ENCODE measurements around the gene TRABD2B. TPM values are rescaled to one million over a fixed set of nuclear protein-coding genes. Genes with fewer than 3 reads are reported as not detected.

TRABD2B gene
- total and polyA plus RNA-seq, 2 of the 13 experiments (the other 11 are each of a cell fraction or from before 2014, with no cell fraction given), result 0.04 TPM; not detected in 1

GRCh38 chr1:47867438-47868347, 129.5 kb downstream of the TRABD2B start (continued):
- TF ChIP-seq ZNF746 (CRISPR knock-in tag; IDR thresholded peaks at IDR 0.05), result no peak
- TF ChIP-seq JUN (CRISPR knock-in tag; IDR thresholded peaks at IDR 0.05), result no peak
- no peak for TF ChIP-seq PRDM15 (CRISPR knock-in tag; IDR thresholded peaks at IDR 0.05)
- no peak for TF ChIP-seq CC2D1A (CRISPR knock-in tag; IDR thresholded peaks at IDR 0.05)
- peak; percentile 96 for TF ChIP-seq KAT2B (IDR thresholded peaks at IDR 0.05; ENCODE audit: borderline replicate concordance, low read depth, low read length)
- TF ChIP-seq KDM5B (CRISPR knock-in tag; IDR thresholded peaks at IDR 0.05; ENCODE audit: borderline replicate concordance), result no peak
- TF ChIP-seq NCOA1 (CRISPR knock-in tag; IDR thresholded peaks at IDR 0.05), result peak; percentile 81; the same call in 1 of the 2 replicates
- no peak for TF ChIP-seq CREB1 (IDR thresholded peaks at IDR 0.05)
- TF ChIP-seq CREB1 (CRISPR knock-in tag; IDR thresholded peaks at IDR 0.05), result peak; percentile 78
- peak; percentile 82 for TF ChIP-seq RXRB (CRISPR knock-in tag; IDR thresholded peaks at IDR 0.05; ENCODE audit: borderline replicate concordance)
- no peak for TF ChIP-seq ZNF619 (CRISPR knock-in tag; IDR thresholded peaks at IDR 0.05)
- TF ChIP-seq FOSL1 (CRISPR knock-in tag; IDR thresholded peaks at IDR 0.05; ENCODE audit: borderline replicate concordance), result peak; percentile 54; the same call in 1 of the 2 replicates
- no peak for TF ChIP-seq FOXP1 (IDR thresholded peaks at IDR 0.05)
- TF ChIP-seq FOXP1 (CRISPR knock-in tag; IDR thresholded peaks at IDR 0.05), result peak; percentile 60; the same call in 1 of the 2 replicates
- TF ChIP-seq TCF12 (IDR thresholded peaks at IDR 0.05), result no peak
- peak; percentile 71 for TF ChIP-seq TCF12 (CRISPR knock-in tag; IDR thresholded peaks at IDR 0.05)
- TF ChIP-seq LCORL (IDR thresholded peaks at IDR 0.05), result peak; percentile 81; the same call in 1 of the 2 replicates
- TF ChIP-seq LCORL (CRISPR knock-in tag; IDR thresholded peaks at IDR 0.05), result peak; percentile 71
- TF ChIP-seq TEAD3 (CRISPR knock-in tag; optimal IDR thresholded peaks at IDR 0.05; ENCODE audit: borderline replicate concordance), result no peak
